HG02623 (cell line): ENCODE data around the gene NCAPD2.
A peak's percentile ranks its signal among the peaks of the same experiment; 100 is the strongest.
"Not testable (repeated sequence)": the region's sequence is repeated elsewhere in the genome, so short reads cannot be mapped to it uniquely, and the experiment has no call there.

Source experiments
- ATAC-seq: cut with Tn5 transposase; IDR thresholded peaks from one replicate; pipeline ENCODE4 v1.9.1; 2021; ENCODE audit warnings: moderate library complexity; ENCODE audit not compliant: unreplicated experiment

NCAPD2 gene

DNA sequence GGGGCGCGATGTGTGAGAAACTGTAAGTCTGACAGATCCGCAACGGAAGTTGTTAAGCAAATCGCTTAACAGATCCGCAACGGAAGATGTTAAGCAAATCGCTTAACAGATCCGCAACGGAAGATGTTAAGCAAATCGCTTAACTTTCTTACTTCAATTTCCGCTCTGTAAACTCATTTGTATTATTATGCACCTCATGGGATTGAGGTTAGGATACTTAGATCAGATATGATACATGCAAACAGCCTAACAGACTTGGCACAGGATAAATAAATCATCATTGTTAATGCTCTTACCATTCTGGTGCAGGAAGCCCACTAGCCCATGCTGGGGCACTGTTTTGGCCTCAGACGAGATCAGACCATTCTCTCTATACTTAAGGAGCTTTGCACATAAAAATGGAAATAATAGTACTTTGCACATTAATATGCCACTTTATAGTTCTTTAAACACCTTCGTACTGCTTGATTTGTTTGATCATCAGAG is 399 bp downstream of the NCAPD2 start:
- ATAC-seq, result peak; percentile 21

- no peak for ATAC-seq
These were observed 1.1 kb downstream of the NCAPD2 start for GRCh38 chr12:6494968-6495367.

- ATAC-seq, result not testable (repeated sequence)
These were observed 3.4 kb downstream of the NCAPD2 start for GRCh38 chr12:6497291-6497690.

GRCh38 chr12:6500466-6500865 is 6.6 kb downstream of the NCAPD2 start:
- no peak for ATAC-seq

DNA sequence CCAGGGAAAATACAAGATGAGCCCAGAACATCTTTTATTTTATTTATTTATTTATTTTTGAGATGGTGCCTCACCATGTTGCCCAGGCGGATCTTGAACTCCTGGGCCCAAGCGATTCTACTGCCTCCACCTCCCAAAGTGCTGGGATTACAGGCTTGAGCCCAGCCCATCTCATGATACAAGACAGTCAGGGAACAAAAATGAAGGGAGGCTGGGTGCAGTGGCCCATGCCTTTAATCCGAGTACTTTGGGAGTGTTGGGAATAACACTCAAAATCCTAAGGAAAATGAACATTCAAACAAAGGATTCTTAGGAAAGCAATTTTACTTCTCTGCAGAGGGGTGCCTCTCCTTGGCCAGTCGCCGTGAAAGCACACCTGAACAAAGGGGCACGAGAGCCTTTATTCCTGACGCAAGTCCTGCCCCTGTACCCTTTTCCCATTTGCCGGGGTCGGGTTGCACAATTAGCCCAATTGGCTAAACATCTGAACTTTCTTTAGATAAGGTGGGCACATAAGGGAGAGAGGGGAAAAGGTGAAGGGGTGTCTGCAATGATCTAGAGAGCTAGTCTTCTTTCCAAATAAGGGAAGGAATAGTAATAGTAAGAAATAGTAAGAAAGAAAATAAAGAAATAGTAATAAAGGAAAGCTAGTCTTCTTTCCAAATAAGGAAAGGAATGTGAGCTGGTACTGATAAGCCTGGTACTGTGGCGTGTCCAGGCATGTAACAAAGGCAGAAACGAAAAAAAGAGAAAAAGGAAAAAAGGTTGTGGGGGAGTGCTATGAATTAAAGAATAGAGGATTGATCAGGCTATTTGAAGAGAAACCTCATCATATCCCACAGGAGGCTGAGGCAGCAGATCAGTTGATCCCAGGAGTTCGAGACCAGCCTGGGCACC is 13.4 kb downstream of the NCAPD2 start:
- ATAC-seq, result no peak

DNA sequence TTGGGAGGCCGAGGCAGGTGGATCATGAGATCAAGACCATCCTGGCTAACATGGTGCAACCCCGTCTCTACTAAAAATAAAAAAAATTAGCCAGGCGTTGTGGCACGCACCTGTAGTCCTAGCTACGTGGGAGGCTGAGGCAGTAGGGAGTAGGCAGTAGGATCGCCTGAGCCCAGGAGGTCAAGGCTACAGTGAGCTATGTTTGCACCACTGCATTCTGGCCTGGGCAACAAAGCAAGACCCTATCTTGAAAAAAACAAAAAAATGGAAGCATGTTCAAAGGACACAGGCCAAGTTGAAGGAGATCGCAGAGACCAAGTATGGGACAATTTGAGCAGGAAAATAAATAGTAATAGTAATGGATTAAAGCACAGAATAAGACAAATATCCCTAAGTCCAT is 14.2 kb downstream of the NCAPD2 start:
- ATAC-seq, result no peak

- no peak for ATAC-seq
These were observed 26.3 kb downstream of the NCAPD2 start for GRCh38 chr12:6520186-6520585.

DNA sequence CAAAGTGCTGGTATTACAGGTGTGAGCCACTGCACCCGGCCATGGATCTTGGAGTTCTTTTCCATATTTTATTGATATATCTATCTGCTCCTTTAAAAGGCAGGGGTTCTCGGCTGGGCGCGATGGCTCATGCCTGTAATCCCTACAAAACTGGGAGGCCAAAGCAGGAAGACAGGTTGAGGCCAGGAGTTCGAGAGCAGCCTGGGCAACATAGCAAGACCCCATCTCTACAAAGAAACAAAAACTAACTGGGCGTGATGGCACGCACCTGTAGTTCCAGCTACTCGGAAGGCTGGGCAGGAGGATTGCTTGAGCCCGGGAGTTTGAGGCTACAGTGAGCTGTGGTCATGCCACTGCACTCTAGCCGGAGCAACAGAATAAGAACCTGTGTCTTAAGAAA is 28.3 kb downstream of the NCAPD2 start:
- ATAC-seq, result no peak

GRCh38 chr12:6523708-6524107 is 29.8 kb downstream of the NCAPD2 start:
- no peak for ATAC-seq

DNA sequence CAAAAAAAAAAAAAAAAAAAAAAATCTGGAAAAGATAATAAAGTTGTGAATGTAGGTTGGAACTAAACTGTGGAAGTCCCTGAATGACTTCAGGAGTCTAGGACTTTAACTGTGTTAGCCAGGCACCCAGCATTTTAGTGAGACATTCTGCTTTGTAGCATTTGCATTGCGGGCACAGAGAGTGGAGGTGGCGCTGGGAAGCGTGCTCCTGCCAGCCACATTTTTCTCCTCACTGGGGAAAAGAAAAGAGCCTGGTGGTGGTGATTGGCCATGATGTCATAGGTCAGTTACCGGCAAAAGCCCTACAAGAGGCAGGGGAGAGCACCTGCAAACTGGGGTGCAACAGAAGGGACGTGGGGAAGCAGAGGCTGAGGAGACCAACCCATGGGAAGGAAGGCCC is 30.7 kb downstream of the NCAPD2 start:
- no peak for ATAC-seq

DNA sequence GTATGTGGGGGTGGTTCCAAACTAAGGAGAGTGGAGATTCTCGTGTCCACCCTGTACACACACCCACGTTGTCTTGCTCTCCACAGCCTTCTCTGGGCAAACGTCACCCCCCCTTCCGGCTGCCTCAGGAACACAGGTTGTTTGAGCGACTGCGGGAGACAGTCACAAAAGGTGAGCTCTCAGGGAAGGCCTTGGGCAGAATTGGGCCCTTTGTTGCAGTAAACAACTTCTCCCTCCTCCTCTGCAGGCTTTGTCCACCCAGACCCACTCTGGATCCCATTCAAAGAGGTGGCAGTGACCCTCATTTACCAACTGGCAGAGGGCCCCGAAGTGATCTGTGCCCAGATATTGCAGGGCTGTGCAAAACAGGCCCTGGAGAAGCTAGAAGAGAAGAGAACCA is 32.3 kb downstream of the NCAPD2 start:
- no peak for ATAC-seq

- ATAC-seq, result no peak
These were observed 33.0 kb downstream of the NCAPD2 start for GRCh38 chr12:6526766-6527525.

- no peak for ATAC-seq
These were observed 33.8 kb downstream of the NCAPD2 start for GRCh38 chr12:6527711-6528110.

- no peak for ATAC-seq
These were observed 34.8 kb downstream of the NCAPD2 start for GRCh38 chr12:6528539-6529235.

DNA sequence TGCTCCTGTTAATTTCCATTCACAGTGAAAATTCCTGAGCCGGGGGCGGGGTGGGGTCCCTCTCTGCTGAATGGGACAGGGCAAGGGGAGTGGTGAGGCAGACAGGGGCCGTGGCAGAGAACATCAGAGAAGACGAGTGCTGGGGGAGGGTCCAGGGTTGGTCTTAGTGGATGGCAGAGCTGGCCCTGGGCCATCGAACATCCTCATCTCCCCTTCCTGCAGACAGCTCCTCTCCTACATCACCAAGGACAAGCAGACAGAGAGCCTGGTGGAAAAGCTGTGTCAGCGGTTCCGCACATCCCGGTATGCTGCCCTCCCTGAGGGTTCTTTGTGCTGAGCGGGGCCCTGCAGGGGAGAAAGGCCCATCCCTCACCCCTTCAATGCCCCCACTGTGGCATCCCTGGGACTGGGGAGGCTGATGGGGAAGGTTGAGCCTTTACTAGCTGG is 35.4 kb downstream of the NCAPD2 start:
- no peak for ATAC-seq

DNA sequence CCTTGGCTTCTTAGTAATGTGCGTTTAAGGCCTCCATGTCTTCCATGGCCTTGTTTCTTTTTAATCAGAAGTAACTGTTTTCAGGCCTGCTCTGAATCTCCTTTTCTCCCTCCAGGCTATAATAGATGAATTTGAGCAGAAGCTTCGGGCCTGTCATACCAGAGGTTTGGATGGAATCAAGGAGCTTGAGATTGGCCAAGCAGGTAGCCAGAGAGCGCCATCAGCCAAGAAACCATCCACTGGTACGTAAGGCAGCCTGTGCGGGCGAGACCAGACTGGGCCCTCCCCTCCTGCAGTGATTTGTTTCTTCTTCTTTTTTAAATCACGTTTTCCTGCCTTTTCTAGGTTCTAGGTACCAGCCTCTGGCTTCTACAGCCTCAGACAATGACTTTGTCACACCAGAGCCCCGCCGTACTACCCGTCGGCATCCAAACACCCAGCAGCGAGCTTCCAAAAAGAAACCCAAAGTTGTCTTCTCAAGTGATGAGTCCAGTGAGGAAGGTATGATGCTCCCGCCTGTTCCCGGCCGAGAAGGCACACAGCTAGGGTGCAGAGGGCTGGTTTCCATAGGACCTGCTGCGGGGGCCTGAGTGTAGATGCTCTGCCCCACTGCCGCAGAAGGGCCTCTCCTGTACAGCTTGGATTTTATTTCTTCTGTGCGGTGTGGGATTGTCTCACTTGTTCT is 36.8 kb downstream of the NCAPD2 start:
- ATAC-seq, result no peak

GRCh38 chr12:6532051-6532926 is 38.4 kb downstream of the NCAPD2 start:
- ATAC-seq, result no peak

DNA sequence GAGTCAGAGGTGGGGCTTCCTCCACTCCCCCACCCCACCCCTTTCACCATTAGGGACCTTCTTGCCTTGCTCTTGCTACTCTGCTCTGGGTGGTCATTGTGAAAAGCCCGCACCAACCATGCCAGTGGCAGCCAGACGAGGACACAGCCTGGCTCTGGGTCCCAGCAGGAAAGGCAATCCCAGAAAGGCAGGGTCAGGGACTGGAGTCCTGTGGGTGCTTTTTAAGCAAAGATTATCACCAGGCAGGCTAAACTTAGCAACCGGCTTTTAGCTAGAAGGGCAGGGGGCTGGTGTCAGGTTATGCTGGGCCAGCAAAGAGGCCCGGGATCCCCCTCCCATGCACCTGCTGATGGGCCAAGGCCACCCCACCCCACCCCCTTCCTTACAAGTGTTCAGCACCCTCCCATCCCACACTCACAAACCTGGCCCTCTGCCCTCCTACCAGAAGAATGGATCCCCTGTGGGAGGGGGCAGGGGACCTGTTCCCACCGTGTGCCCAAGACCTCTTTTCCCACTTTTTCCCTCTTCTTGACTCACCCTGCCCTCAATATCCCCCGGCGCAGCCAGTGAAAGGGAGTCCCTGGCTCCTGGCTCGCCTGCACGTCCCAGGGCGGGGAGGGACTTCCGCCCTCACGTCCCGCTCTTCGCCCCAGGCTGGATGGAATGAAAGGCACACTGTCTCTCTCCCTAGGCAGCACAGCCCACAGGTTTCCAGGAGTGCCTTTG is 39.2 kb downstream of the NCAPD2 start:
- no peak for ATAC-seq

GRCh38 chr12:6533653-6533922 is 39.7 kb downstream of the NCAPD2 start:
- ATAC-seq, result peak; percentile 3
